ENCODE results near the gene MED22. TPM values are rescaled to one million over a fixed set of nuclear protein-coding genes. Genes with fewer than 3 reads are reported as not detected.

Gene MED22
- total and polyA plus RNA-seq, 2 of the 8 experiments (the other 6 are each of a cell fraction or from before 2014, with no cell fraction given), result 56.4 to 68.4 TPM

- TF ChIP-seq TBP (IDR thresholded peaks at IDR 0.05; ENCODE audit: low read depth, low read length) (no peak), USF2 (IDR thresholded peaks at IDR 0.05; ENCODE audit: low read length) (no peak), EZH2 (IDR thresholded peaks at IDR 0.05; ENCODE audit: low read depth, low read length, severe bottlenecking) (no peak), CEBPB (IDR thresholded peaks at IDR 0.05; ENCODE audit: low read depth, low read length) (no peak)
Measured at GRCh38 chr9:133357656-133358055, 9.7 kb upstream of the MED22 start (continued).

Data from H1 (cell line).